Measurements from ENCODE around the gene ERCC4. TPM values are rescaled to one million over a fixed set of nuclear protein-coding genes. Genes with fewer than 3 reads are reported as not detected.

The ERCC4 gene
- total RNA-seq, 3 donors from 2014 or later (not counting 1 experiment from before 2014, with no cell fraction given): 7.3 to 11.9 (median 7.5) TPM

DNA sequence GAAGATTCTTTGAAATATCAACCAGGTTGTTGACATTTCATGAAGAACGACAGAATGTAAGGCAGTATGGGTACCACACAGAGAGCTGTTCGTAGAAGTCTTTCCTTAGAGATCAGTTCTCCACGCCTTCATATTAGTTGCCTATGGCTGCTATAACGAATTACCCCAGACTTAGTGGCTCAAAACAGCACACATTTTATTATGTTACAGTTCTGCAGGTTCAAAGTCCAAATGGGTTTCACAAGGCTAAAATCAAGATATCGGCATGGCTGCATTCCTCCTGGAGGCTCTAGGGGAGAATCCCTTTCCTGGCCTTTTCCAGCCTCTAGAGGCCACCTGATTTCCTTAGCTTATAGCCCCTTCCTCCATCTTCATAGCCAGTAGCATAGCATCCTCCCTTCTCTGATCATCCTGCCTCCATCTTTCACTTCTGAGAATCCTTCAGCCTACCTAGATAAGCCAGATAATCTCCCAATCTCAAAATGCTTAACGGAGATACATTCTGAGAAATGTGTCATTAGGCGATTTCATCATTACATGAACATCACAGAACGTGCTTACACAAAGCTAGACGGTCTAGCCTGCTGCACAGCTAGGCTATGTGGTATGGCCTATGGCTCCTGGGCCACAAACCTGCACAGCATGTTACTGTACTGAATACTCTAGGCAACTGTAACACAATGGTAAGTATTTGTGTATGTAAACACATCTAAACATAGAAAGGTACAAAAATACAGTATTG, 26.0 kb downstream of the ERCC4 start:
- Histone ChIP-seq H3K4me3 (ENCODE audit: low read length) (no peak overlapping the region), H3K27me3 (ENCODE audit: control insufficient read depth, insufficient read depth, low read length) (no peaks in the 10 kb centered on the region), H3K9me3 (ENCODE audit: control insufficient read depth, insufficient read depth, low read length) (no peaks in the 10 kb centered on the region), H3K36me3 (ENCODE audit: control insufficient read depth, insufficient read depth, low read length) (peaks cover 42% of the 10 kb centered on the region), H3K4me1 (ENCODE audit: control insufficient read depth, insufficient read depth, low read length) (no peaks in the 10 kb centered on the region), H3K27ac (ENCODE audit: low read length) (no peak overlapping the region)
- Mint-ChIP-seq H3K27ac (no peak overlapping the region), H3K4me1 (no peaks in the 10 kb centered on the region), H3K4me3 (no peak overlapping the region), H3K36me3 (no peaks in the 10 kb centered on the region), H3K9me3 (no peaks in the 10 kb centered on the region), H3K27me3 (ENCODE audit: low read depth in 2 of 2) (no peaks in the 10 kb centered on the region)
- WGBS (ENCODE audit: insufficient coverage): 93% methylated on average over 9 of the region's 9 CpGs
- ATAC-seq (no peak), DNase-seq (no peak)
- TF ChIP-seq, protein P1, sequence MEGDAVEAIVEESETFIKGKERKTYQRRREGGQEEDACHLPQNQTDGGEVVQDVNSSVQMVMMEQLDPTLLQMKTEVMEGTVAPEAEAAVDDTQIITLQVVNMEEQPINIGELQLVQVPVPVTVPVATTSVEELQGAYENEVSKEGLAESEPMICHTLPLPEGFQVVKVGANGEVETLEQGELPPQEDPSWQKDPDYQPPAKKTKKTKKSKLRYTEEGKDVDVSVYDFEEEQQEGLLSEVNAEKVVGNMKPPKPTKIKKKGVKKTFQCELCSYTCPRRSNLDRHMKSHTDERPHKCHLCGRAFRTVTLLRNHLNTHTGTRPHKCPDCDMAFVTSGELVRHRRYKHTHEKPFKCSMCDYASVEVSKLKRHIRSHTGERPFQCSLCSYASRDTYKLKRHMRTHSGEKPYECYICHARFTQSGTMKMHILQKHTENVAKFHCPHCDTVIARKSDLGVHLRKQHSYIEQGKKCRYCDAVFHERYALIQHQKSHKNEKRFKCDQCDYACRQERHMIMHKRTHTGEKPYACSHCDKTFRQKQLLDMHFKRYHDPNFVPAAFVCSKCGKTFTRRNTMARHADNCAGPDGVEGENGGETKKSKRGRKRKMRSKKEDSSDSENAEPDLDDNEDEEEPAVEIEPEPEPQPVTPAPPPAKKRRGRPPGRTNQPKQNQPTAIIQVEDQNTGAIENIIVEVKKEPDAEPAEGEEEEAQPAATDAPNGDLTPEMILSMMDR (IDR thresholded peaks at IDR 0.05): no peak
- intact Hi-C loops (cut with micrococcal nuclease): no loop called here

DNA sequence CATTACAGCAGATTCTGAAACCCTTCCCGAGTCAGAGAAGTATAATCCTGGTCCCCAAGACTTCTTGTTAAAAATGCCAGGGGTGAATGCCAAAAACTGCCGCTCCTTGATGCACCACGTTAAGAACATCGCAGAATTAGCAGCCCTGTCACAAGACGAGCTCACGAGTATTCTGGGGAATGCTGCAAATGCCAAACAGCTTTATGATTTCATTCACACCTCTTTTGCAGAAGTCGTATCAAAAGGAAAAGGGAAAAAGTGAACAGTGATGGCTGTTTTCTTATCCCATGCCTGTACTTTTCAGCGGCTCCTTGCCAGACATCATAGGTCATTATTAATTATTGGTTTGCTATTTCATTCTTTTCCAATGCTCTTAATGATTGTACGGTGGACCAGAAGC, 28.1 kb downstream of the ERCC4 start:
- intact Hi-C loops (cut with micrococcal nuclease): no loop called here
- ATAC-seq: no peak
- no peaks in the 10 kb centered on the region for H3K27me3 Mint-ChIP-seq (ENCODE audit: low read depth in 2 of 2)
- H3K4me1 Mint-ChIP-seq: no peaks in the 10 kb centered on the region
- no peaks in the 10 kb centered on the region for H3K36me3 Mint-ChIP-seq
- H3K4me3 Mint-ChIP-seq: no peak overlapping the region
- 96% methylated on average over 8 of the region's 9 CpGs for WGBS (ENCODE audit: insufficient coverage)
- H3K4me1 ChIP-seq (ENCODE audit: control insufficient read depth, insufficient read depth, low read length): no peaks in the 10 kb centered on the region
- peaks cover 42% of the 10 kb centered on the region for H3K36me3 ChIP-seq (ENCODE audit: control insufficient read depth, insufficient read depth, low read length)
- DNase-seq: no peak
- no peak overlapping the region for H3K27ac Mint-ChIP-seq
- no peaks in the 10 kb centered on the region for H3K9me3 Mint-ChIP-seq
- H3K27me3 ChIP-seq (ENCODE audit: control insufficient read depth, insufficient read depth, low read length): no peaks in the 10 kb centered on the region
- no peak overlapping the region for H3K4me3 ChIP-seq (ENCODE audit: low read length)
- H3K27ac ChIP-seq (ENCODE audit: low read length): no peak overlapping the region
- H3K9me3 ChIP-seq (ENCODE audit: control insufficient read depth, insufficient read depth, low read length): no peaks in the 10 kb centered on the region
- TF ChIP-seq, protein P1 (IDR thresholded peaks at IDR 0.05): no peak

DNA sequence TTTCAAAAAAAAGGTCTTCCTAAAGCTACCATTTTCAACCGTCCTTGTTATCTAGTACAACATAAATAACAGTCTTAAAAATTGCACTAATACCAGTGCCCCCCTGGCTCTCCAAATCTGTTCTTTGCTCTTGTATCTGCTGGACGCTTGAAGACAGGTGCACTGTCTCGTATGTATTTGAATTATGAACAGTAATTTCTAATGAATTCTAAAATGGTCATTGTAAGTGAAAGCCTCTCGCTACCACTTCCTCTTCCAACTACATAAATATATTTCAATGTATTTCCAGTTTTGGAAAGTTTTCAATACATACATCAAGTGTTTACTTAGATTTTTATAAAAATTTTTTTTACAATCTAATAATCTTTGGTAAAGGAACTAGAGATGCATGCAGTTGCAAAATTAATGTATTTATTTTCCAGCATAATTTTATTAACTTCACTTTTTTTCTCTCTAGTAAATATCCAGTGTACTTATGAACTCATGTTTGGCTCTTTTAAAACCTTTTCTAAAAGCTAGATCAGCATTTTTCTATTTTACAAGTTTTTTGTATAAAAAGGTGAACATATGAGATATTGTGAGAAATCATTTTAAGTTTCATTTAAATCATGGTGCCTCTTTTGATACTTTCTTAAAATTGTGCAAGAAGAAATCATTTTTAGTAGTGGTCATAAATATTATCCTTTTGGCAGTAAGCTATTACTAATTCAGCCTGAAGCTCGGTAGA, 31.0 kb downstream of the ERCC4 start:
- Mint-ChIP-seq H3K36me3 (no peaks in the 10 kb centered on the region), H3K4me3 (no peak overlapping the region), H3K27ac (no peak overlapping the region), H3K9me3 (no peaks in the 10 kb centered on the region), H3K4me1 (no peaks in the 10 kb centered on the region), H3K27me3 (ENCODE audit: low read depth in 2 of 2) (peaks cover 8% of the 10 kb centered on the region in 2 donors)
- Histone ChIP-seq H3K9me3 (ENCODE audit: control insufficient read depth, insufficient read depth, low read length) (no peaks in the 10 kb centered on the region), H3K27me3 (ENCODE audit: control insufficient read depth, insufficient read depth, low read length) (no peaks in the 10 kb centered on the region), H3K4me3 (ENCODE audit: low read length) (no peak overlapping the region), H3K27ac (ENCODE audit: low read length) (no peak overlapping the region), H3K4me1 (ENCODE audit: control insufficient read depth, insufficient read depth, low read length) (no peaks in the 10 kb centered on the region), H3K36me3 (ENCODE audit: control insufficient read depth, insufficient read depth, low read length) (peaks cover 28% of the 10 kb centered on the region)
- DNase-seq (no peak), ATAC-seq (no peak)
- 88% methylated on average over 2 of the region's 5 CpGs for WGBS (ENCODE audit: insufficient coverage)
- TF ChIP-seq, protein P1 (IDR thresholded peaks at IDR 0.05): no peak
- intact Hi-C loops (cut with micrococcal nuclease): no loop called here
